ENCODE data around the gene IGFL2. TPM values are rescaled to one million over a fixed set of nuclear protein-coding genes. Genes with fewer than 3 reads are reported as not detected.

IGFL2 gene
- total and polyA plus RNA-seq, 10 of the 15 experiments (the other 5 are each of a cell fraction or from before 2014, with no cell fraction given): 0.19 TPM; not detected in 9

GRCh38 chr19:46100344-46100743 is 47.7 kb upstream of the IGFL2 start:
- H3K4me2 ChIP-seq (ENCODE audit: control insufficient read depth, insufficient read depth): no peak overlapping the region
- no TSS peak for BruUV-seq (replicated peaks)
- DNase-seq (ENCODE audit: low read depth, low spot score) (no peak), ATAC-seq (no peak), FAIRE-seq (no peak)
- no peaks in the 10 kb centered on the region for H3K4me1 ChIP-seq (ENCODE audit: control insufficient read depth, insufficient read depth, low read length)
- no peaks in the 10 kb centered on the region for H3K36me3 ChIP-seq (ENCODE audit: control insufficient read depth in 2 of 2, insufficient read depth in 2 of 2, low read length in 1 of 2)
- H3K79me2 ChIP-seq (ENCODE audit: control insufficient read depth, insufficient read depth, low read length): no peaks in the 10 kb centered on the region
- in situ Hi-C loops (cut with MboI) (no loop called here), intact Hi-C loops (cut with micrococcal nuclease; ENCODE audit: unreplicated experiment) (no loop called here)
- TF ChIP-seq EGR1 (IDR thresholded peaks at IDR 0.05; ENCODE audit: borderline replicate concordance in 1 of 2, low read depth in 2 of 2, low read length in 2 of 2): no peak
- TF ChIP-seq SREBF2 (IDR thresholded peaks at IDR 0.05; ENCODE audit: low read length): no peak
- no peak for TF ChIP-seq HDGF (IDR thresholded peaks at IDR 0.05)
- no peak for TF ChIP-seq KAT2A (conservative IDR thresholded peaks at IDR 0.05; ENCODE audit: control insufficient read depth, low read depth, low read length)
- TF ChIP-seq POLR2AphosphoS5 (IDR thresholded peaks at IDR 0.05; ENCODE audit: low read length): no peak
- ChIA-PET SMC1A (ENCODE audit: uncharacterized antibody, unreplicated experiment) (interaction anchor here (0.6 kb wide), 1 partner anchor 165 kb away, joined by 3 read pairs; no protein-coding TSS in a partner anchor), POLR2A (no interaction called here), CTCF (no interaction called here), RAD21 (ENCODE audit: unreplicated experiment) (no interaction called here)
- no peak overlapping the region for H3K27ac ChIP-seq (ENCODE audit: control insufficient read depth, insufficient read depth)
- H3K9me3 ChIP-seq (replicated peaks; ENCODE audit: control insufficient read depth, insufficient read depth, low read length): no peaks in the 10 kb centered on the region; the same call in 2 of the 3 replicates
- H2AFZ ChIP-seq (ENCODE audit: control insufficient read depth, low read depth, low read length): no peak overlapping the region
- no peaks in the 10 kb centered on the region for H4K20me1 ChIP-seq (ENCODE audit: control insufficient read depth, insufficient read depth)
- no peak overlapping the region for H3K4me3 ChIP-seq
- 27% methylated on average over 1 of the region's 1 CpG for WGBS (ENCODE audit: insufficient coverage, insufficient replicate concordance, low lambda C conversion rate, missing lambda C conversion rate)
- H3K9ac ChIP-seq (ENCODE audit: control insufficient read depth, insufficient read depth, low read length): no peak overlapping the region
- no peaks in the 10 kb centered on the region for H3K27me3 ChIP-seq (replicated peaks in 1 of 2; ENCODE audit: control insufficient read depth in 2 of 2, insufficient read depth in 2 of 2, low read length in 1 of 2)

GRCh38 chr19:46101293-46101692 is 46.7 kb upstream of the IGFL2 start:
- FAIRE-seq (no peak), ATAC-seq (no peak), DNase-seq (ENCODE audit: low read depth, low spot score) (no peak)
- RAD21 ChIA-PET (ENCODE audit: unreplicated experiment): no interaction called here
- Histone ChIP-seq H3K4me3 (no peak overlapping the region), H4K20me1 (ENCODE audit: control insufficient read depth, insufficient read depth) (no peaks in the 10 kb centered on the region), H3K4me1 (ENCODE audit: control insufficient read depth, insufficient read depth, low read length) (no peaks in the 10 kb centered on the region), H2AFZ (ENCODE audit: control insufficient read depth, low read depth, low read length) (no peak overlapping the region), H3K36me3 (ENCODE audit: control insufficient read depth in 2 of 2, insufficient read depth in 2 of 2, low read length in 1 of 2) (no peaks in the 10 kb centered on the region), H3K27me3 (replicated peaks in 1 of 2; ENCODE audit: control insufficient read depth in 2 of 2, insufficient read depth in 2 of 2, low read length in 1 of 2) (no peaks in the 10 kb centered on the region), H3K4me2 (ENCODE audit: control insufficient read depth, insufficient read depth) (no peak overlapping the region), H3K79me2 (ENCODE audit: control insufficient read depth, insufficient read depth, low read length) (no peaks in the 10 kb centered on the region), H3K9ac (ENCODE audit: control insufficient read depth, insufficient read depth, low read length) (no peak overlapping the region), H3K9me3 (replicated peaks; ENCODE audit: control insufficient read depth, insufficient read depth, low read length) (no peaks in the 10 kb centered on the region; the same call in 2 of the 3 replicates), H3K27ac (ENCODE audit: control insufficient read depth, insufficient read depth) (no peak overlapping the region)
- intact Hi-C loops (cut with micrococcal nuclease; ENCODE audit: unreplicated experiment): no loop called here
- in situ Hi-C loops (cut with MboI): no loop called here
- CTCF ChIA-PET: no interaction called here
- SMC1A ChIA-PET (ENCODE audit: uncharacterized antibody, unreplicated experiment): no interaction called here
- POLR2A ChIA-PET: no interaction called here
- 24% methylated on average over 6 of the region's 6 CpGs for WGBS (ENCODE audit: insufficient coverage, insufficient replicate concordance, low lambda C conversion rate, missing lambda C conversion rate)
- BruUV-seq (replicated peaks): no TSS peak
- TF ChIP-seq YY1 (IDR thresholded peaks at IDR 0.05; ENCODE audit: low read depth, low read length) (no peak), ZNF687 (IDR thresholded peaks at IDR 0.05) (no peak), ZNF384 (IDR thresholded peaks at IDR 0.05; ENCODE audit: borderline replicate concordance, low read depth, low read length) (no peak), SIX5 (IDR thresholded peaks at IDR 0.05; ENCODE audit: low read depth, low read length, severe bottlenecking) (no peak), ZZZ3 (IDR thresholded peaks at IDR 0.05; ENCODE audit: control insufficient read depth, insufficient read length, low read depth) (no peak)
- TF ChIP-seq, protein P1, sequence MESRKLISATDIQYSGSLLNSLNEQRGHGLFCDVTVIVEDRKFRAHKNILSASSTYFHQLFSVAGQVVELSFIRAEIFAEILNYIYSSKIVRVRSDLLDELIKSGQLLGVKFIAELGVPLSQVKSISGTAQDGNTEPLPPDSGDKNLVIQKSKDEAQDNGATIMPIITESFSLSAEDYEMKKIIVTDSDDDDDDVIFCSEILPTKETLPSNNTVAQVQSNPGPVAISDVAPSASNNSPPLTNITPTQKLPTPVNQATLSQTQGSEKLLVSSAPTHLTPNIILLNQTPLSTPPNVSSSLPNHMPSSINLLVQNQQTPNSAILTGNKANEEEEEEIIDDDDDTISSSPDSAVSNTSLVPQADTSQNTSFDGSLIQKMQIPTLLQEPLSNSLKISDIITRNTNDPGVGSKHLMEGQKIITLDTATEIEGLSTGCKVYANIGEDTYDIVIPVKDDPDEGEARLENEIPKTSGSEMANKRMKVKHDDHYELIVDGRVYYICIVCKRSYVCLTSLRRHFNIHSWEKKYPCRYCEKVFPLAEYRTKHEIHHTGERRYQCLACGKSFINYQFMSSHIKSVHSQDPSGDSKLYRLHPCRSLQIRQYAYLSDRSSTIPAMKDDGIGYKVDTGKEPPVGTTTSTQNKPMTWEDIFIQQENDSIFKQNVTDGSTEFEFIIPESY (IDR thresholded peaks at IDR 0.05): no peak
